ENCODE data around the gene GLRX3. TPM values are rescaled to one million over a fixed set of nuclear protein-coding genes. Genes with fewer than 3 reads are reported as not detected.
A peak's percentile ranks its signal among the peaks of the same experiment; 100 is the strongest.
"Not testable (repeated sequence)": the region's sequence is repeated elsewhere in the genome, so short reads cannot be mapped to it uniquely, and the experiment has no call there.

Gene GLRX3
- total RNA-seq, 1 experiment from 2014 or later = 142 TPM

DNA sequence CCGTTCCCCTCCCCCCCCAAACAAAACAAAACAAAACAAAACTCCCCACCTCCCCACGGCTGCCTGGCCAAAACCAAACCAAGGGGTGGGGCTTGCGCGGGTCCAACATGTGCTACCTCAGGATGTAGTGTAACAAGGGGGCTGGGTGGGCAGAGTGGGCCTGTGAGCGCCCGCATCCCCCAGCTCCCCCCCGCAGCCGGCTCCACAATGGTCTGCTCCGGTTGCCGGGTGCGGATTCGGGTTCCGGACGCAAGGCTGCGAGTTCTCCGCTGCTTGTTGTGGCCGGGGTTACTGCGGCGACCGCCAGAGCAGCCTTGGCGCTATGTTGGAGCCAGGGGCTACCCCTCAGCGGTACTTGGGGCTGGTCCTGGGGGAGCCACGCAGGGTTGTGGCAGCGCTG, 30.5 kb upstream of the GLRX3 start (continued):
- no peak for TF ChIP-seq NR3C1 (CRISPR knock-in tag; conservative IDR thresholded peaks at IDR 0.05; ENCODE audit: low read depth)
- no peak for TF ChIP-seq OVOL2 (CRISPR knock-in tag; IDR thresholded peaks at IDR 0.05; ENCODE audit: borderline replicate concordance)
- TF ChIP-seq ATF2 (CRISPR knock-in tag; IDR thresholded peaks at IDR 0.05; ENCODE audit: borderline replicate concordance, low read depth) = no peak

- CTCF ChIA-PET; H3K27me3 Mint-ChIP-seq (ENCODE audit: low read depth); DNase-seq (ENCODE audit: low spot score); H3K4me3 Mint-ChIP-seq; H3K27ac Mint-ChIP-seq; ATAC-seq; POLR2A ChIA-PET: not testable (repeated sequence)
- H3K9me3 Mint-ChIP-seq = peaks cover 10% of the 10 kb centered on the region
- H3K36me3 Mint-ChIP-seq = peaks cover 11% of the 10 kb centered on the region
- H3K4me1 Mint-ChIP-seq = peaks cover 29% of the 10 kb centered on the region
Measured at GRCh38 chr10:130108146-130108545, 28.0 kb upstream of the GLRX3 start.

GRCh38 chr10:130108934-130109604, 27.1 kb upstream of the GLRX3 start:
- ATAC-seq = no peak
- H3K27me3 Mint-ChIP-seq (ENCODE audit: low read depth) = peaks cover 7% of the 10 kb centered on the region; the same call in 1 of the 2 replicates
- POLR2A ChIA-PET = interaction anchor here (0.7 to 2.9 kb wide), 4 partner anchors 29 to 1982 kb away, joined by 4 to 48 read pairs (median 4); partner anchors contain the start of gene GLRX3
- CTCF ChIA-PET = interaction anchor here (0.6 to 3.2 kb wide), 27 partner anchors 8 to 258 kb away, joined by 3 to 64 read pairs (median 8); partner anchors contain the start of gene GLRX3
- H3K4me1 Mint-ChIP-seq = peaks cover 29% of the 10 kb centered on the region
- peak overlapping the region; percentile 24 for H3K27ac Mint-ChIP-seq
- DNase-seq (ENCODE audit: low spot score) = no peak
- H3K9me3 Mint-ChIP-seq = peaks cover 10% of the 10 kb centered on the region
- peak overlapping the region; percentile 94 for H3K4me3 Mint-ChIP-seq
- peaks cover 13% of the 10 kb centered on the region for H3K36me3 Mint-ChIP-seq
- no peak for TF ChIP-seq USF2 (CRISPR knock-in tag; IDR thresholded peaks at IDR 0.05)
- TF ChIP-seq, protein P1, sequence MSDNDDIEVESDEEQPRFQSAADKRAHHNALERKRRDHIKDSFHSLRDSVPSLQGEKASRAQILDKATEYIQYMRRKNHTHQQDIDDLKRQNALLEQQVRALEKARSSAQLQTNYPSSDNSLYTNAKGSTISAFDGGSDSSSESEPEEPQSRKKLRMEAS (CRISPR knock-in tag; IDR thresholded peaks at IDR 0.05) = no peak
- no peak for TF ChIP-seq ZNF317 (CRISPR knock-in tag; IDR thresholded peaks at IDR 0.05; ENCODE audit: borderline replicate concordance, low read depth)
- TF ChIP-seq, protein P2, sequence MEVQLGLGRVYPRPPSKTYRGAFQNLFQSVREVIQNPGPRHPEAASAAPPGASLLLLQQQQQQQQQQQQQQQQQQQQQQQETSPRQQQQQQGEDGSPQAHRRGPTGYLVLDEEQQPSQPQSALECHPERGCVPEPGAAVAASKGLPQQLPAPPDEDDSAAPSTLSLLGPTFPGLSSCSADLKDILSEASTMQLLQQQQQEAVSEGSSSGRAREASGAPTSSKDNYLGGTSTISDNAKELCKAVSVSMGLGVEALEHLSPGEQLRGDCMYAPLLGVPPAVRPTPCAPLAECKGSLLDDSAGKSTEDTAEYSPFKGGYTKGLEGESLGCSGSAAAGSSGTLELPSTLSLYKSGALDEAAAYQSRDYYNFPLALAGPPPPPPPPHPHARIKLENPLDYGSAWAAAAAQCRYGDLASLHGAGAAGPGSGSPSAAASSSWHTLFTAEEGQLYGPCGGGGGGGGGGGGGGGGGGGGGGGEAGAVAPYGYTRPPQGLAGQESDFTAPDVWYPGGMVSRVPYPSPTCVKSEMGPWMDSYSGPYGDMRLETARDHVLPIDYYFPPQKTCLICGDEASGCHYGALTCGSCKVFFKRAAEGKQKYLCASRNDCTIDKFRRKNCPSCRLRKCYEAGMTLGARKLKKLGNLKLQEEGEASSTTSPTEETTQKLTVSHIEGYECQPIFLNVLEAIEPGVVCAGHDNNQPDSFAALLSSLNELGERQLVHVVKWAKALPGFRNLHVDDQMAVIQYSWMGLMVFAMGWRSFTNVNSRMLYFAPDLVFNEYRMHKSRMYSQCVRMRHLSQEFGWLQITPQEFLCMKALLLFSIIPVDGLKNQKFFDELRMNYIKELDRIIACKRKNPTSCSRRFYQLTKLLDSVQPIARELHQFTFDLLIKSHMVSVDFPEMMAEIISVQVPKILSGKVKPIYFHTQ (CRISPR knock-in tag; IDR thresholded peaks at IDR 0.05) = no peak
- no peak for TF ChIP-seq NR3C1 (CRISPR knock-in tag; conservative IDR thresholded peaks at IDR 0.05; ENCODE audit: low read depth)
- no peak for TF ChIP-seq RORB (CRISPR knock-in tag; IDR thresholded peaks at IDR 0.05)
- no peak for TF ChIP-seq ZNF219 (CRISPR knock-in tag; IDR thresholded peaks at IDR 0.05; ENCODE audit: borderline replicate concordance)
- TF ChIP-seq FOXJ3 (CRISPR knock-in tag; IDR thresholded peaks at IDR 0.05; ENCODE audit: borderline replicate concordance) = no peak
- TF ChIP-seq, protein P3, sequence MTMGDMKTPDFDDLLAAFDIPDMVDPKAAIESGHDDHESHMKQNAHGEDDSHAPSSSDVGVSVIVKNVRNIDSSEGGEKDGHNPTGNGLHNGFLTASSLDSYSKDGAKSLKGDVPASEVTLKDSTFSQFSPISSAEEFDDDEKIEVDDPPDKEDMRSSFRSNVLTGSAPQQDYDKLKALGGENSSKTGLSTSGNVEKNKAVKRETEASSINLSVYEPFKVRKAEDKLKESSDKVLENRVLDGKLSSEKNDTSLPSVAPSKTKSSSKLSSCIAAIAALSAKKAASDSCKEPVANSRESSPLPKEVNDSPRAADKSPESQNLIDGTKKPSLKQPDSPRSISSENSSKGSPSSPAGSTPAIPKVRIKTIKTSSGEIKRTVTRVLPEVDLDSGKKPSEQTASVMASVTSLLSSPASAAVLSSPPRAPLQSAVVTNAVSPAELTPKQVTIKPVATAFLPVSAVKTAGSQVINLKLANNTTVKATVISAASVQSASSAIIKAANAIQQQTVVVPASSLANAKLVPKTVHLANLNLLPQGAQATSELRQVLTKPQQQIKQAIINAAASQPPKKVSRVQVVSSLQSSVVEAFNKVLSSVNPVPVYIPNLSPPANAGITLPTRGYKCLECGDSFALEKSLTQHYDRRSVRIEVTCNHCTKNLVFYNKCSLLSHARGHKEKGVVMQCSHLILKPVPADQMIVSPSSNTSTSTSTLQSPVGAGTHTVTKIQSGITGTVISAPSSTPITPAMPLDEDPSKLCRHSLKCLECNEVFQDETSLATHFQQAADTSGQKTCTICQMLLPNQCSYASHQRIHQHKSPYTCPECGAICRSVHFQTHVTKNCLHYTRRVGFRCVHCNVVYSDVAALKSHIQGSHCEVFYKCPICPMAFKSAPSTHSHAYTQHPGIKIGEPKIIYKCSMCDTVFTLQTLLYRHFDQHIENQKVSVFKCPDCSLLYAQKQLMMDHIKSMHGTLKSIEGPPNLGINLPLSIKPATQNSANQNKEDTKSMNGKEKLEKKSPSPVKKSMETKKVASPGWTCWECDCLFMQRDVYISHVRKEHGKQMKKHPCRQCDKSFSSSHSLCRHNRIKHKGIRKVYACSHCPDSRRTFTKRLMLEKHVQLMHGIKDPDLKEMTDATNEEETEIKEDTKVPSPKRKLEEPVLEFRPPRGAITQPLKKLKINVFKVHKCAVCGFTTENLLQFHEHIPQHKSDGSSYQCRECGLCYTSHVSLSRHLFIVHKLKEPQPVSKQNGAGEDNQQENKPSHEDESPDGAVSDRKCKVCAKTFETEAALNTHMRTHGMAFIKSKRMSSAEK (CRISPR knock-in tag; IDR thresholded peaks at IDR 0.05; ENCODE audit: borderline replicate concordance) = no peak
- TF ChIP-seq MXD4 (CRISPR knock-in tag; IDR thresholded peaks at IDR 0.05; ENCODE audit: borderline replicate concordance) = no peak
- TF ChIP-seq ATF2 (CRISPR knock-in tag; IDR thresholded peaks at IDR 0.05; ENCODE audit: borderline replicate concordance, low read depth) = no peak
- TF ChIP-seq ATF1 (CRISPR knock-in tag; IDR thresholded peaks at IDR 0.05) = no peak
- TF ChIP-seq FOXP1 (CRISPR knock-in tag; IDR thresholded peaks at IDR 0.05; ENCODE audit: borderline replicate concordance) = no peak
- TF ChIP-seq ZNF281 (CRISPR knock-in tag; IDR thresholded peaks at IDR 0.05) = no peak
- TF ChIP-seq GABPB1 (CRISPR knock-in tag; IDR thresholded peaks at IDR 0.05) = no peak
